ENCODE results near the gene LRRC8C.

The LRRC8C gene

GRCh38 chr1:89667691-89668090 lies 34.8 kb downstream of the LRRC8C start:
- Histone ChIP-seq H3K27me3 (no peaks in the 10 kb centered on the region), H4K20me1 (peaks cover 55 to 100% (median 93%) of the 10 kb centered on the region in 11 experiments; a peak in 21 of 22 replicates), H3K36me3 (peaks cover 3 to 89% (median 65%) of the 10 kb centered on the region in 11 experiments; a peak in 20 of 22 replicates), H3K9ac (peak overlapping the region in 2 of 11 experiments; percentile 12 to 37; a peak in 1 of 22 replicates), H3K4me2 (peak overlapping the region in 7 of 11 experiments; percentile 61 to 93 (median 79); a peak in 14 of 22 replicates), H3K9me3 (replicated peaks in 1 of 11) (peaks cover 7 to 44% (median 38%) of the 10 kb centered on the region in 11 experiments), H3K27ac (peak overlapping the region in 9 of 11 experiments; percentile 5 to 93 (median 44); a peak in 13 of 22 replicates), H3K4me3 (no peak overlapping the region), H3K4me1 (peaks cover 34 to 83% (median 72%) of the 10 kb centered on the region in 10 experiments)
- no peak for TF ChIP-seq Cebpa-rat (IDR thresholded peaks at IDR 0.05)

- H4K20me1 ChIP-seq = peaks cover 55 to 100% (median 89%) of the 10 kb centered on the region in 11 experiments; a peak in 21 of 22 replicates
- H3K27ac ChIP-seq = peak overlapping the region; percentile 40 to 93 (median 67); a peak in 19 of 22 replicates
- no peak overlapping the region for H3K4me3 ChIP-seq
- peaks cover 3 to 89% (median 68%) of the 10 kb centered on the region in 11 experiments; a peak in 19 of 22 replicates for H3K36me3 ChIP-seq
- peak overlapping the region; percentile 44 to 93 (median 70) for H3K4me2 ChIP-seq
- H3K4me1 ChIP-seq = peaks cover 42 to 94% (median 80%) of the 10 kb centered on the region in 10 experiments
- H3K9ac ChIP-seq = peak overlapping the region in 5 of 11 experiments; percentile 37 to 76 (median 49); a peak in 7 of 22 replicates
- peaks cover 5 to 44% (median 31%) of the 10 kb centered on the region in 11 experiments; a peak in 20 of 22 replicates for H3K9me3 ChIP-seq (replicated peaks in 1 of 11)
- H3K27me3 ChIP-seq = no peaks in the 10 kb centered on the region
- TF ChIP-seq Cebpa-rat (IDR thresholded peaks at IDR 0.05) = no peak
Measured at GRCh38 chr1:89668961-89669360, 36.0 kb downstream of the LRRC8C start.

- H3K27ac ChIP-seq = peak overlapping the region; percentile 40 to 93 (median 67); a peak in 20 of 22 replicates
- TF ChIP-seq Cebpa-rat (IDR thresholded peaks at IDR 0.05) = 0 out of 22 replicates have a peak, but pooled peaks of 1 of the 11 experiments have one; percentile 48
- peak overlapping the region; percentile 44 to 93 (median 70) for H3K4me2 ChIP-seq
- no peaks in the 10 kb centered on the region for H3K27me3 ChIP-seq
- peaks cover 3 to 89% (median 70%) of the 10 kb centered on the region in 11 experiments; a peak in 19 of 22 replicates for H3K36me3 ChIP-seq
- no peak overlapping the region; a peak in 1 of 20 replicates for H3K4me3 ChIP-seq
- H3K4me1 ChIP-seq = peaks cover 42 to 96% (median 80%) of the 10 kb centered on the region in 10 experiments
- H3K9ac ChIP-seq = peak overlapping the region in 9 of 11 experiments; percentile 14 to 76 (median 45); a peak in 14 of 22 replicates
- H3K9me3 ChIP-seq (replicated peaks in 1 of 11) = peaks cover under 1 to 44% (median 31%) of the 10 kb centered on the region in 11 experiments; a peak in 19 of 22 replicates
- peaks cover 53 to 100% (median 88%) of the 10 kb centered on the region in 11 experiments; a peak in 21 of 22 replicates for H4K20me1 ChIP-seq
Measured at GRCh38 chr1:89669441-89669840, 36.5 kb downstream of the LRRC8C start.

GRCh38 chr1:89670163-89670562 lies 37.2 kb downstream of the LRRC8C start:
- peaks cover 42 to 95% (median 80%) of the 10 kb centered on the region in 10 experiments for H3K4me1 ChIP-seq
- peak overlapping the region; percentile 48 to 93 (median 67); a peak in 21 of 22 replicates for H3K27ac ChIP-seq
- peak overlapping the region in 8 of 11 experiments; percentile 14 to 76 (median 47); a peak in 12 of 22 replicates for H3K9ac ChIP-seq
- H3K9me3 ChIP-seq (replicated peaks in 1 of 11) = peaks cover 0 to 49% (median 36%) of the 10 kb centered on the region in 11 experiments; a peak in 14 of 22 replicates
- H3K27me3 ChIP-seq = no peaks in the 10 kb centered on the region
- peaks cover 3 to 89% (median 75%) of the 10 kb centered on the region in 11 experiments; a peak in 19 of 22 replicates for H3K36me3 ChIP-seq
- H4K20me1 ChIP-seq = peaks cover 53 to 100% (median 86%) of the 10 kb centered on the region in 11 experiments; a peak in 21 of 22 replicates
- peak overlapping the region in 3 of 10 experiments; percentile 11 to 21 (median 18); a peak in 2 of 20 replicates for H3K4me3 ChIP-seq
- TF ChIP-seq Cebpa-rat (IDR thresholded peaks at IDR 0.05) = no peak
- peak overlapping the region; percentile 10 to 93 (median 70); a peak in 19 of 22 replicates for H3K4me2 ChIP-seq

- TF ChIP-seq Cebpa-rat (IDR thresholded peaks at IDR 0.05) = no peak
- H4K20me1 ChIP-seq = peaks cover 49 to 100% (median 86%) of the 10 kb centered on the region in 11 experiments; a peak in 21 of 22 replicates
- peak overlapping the region in 3 of 11 experiments; percentile 68 to 76 (median 71); a peak in 5 of 22 replicates for H3K9ac ChIP-seq
- peak overlapping the region; percentile 48 to 93 (median 67); a peak in 21 of 22 replicates for H3K27ac ChIP-seq
- peak overlapping the region in 6 of 10 experiments; percentile 0 to 35 (median 16); a peak in 4 of 20 replicates for H3K4me3 ChIP-seq
- H3K4me1 ChIP-seq = peaks cover 42 to 93% (median 78%) of the 10 kb centered on the region in 10 experiments
- peak overlapping the region; percentile 44 to 93 (median 74); a peak in 21 of 22 replicates for H3K4me2 ChIP-seq
- peaks cover 0 to 51% (median 42%) of the 10 kb centered on the region in 11 experiments; a peak in 14 of 22 replicates for H3K9me3 ChIP-seq (replicated peaks in 1 of 11)
- H3K27me3 ChIP-seq = no peaks in the 10 kb centered on the region
- H3K36me3 ChIP-seq = peaks cover 3 to 89% (median 77%) of the 10 kb centered on the region in 11 experiments; a peak in 19 of 22 replicates
Measured at GRCh38 chr1:89670711-89671110, 37.8 kb downstream of the LRRC8C start.

- Histone ChIP-seq H3K36me3 (peaks cover 3 to 89% (median 77%) of the 10 kb centered on the region in 11 experiments; a peak in 19 of 22 replicates), H3K4me2 (peak overlapping the region in 8 of 11 experiments; percentile 67 to 93 (median 78); a peak in 14 of 22 replicates), H3K9me3 (replicated peaks in 1 of 11) (peaks cover 0 to 61% (median 51%) of the 10 kb centered on the region in 11 experiments; a peak in 15 of 22 replicates), H3K4me3 (no peak overlapping the region), H3K9ac (no peak overlapping the region; a peak in 1 of 22 replicates), H3K27me3 (no peaks in the 10 kb centered on the region), H3K4me1 (peaks cover 40 to 84% (median 66%) of the 10 kb centered on the region in 10 experiments), H3K27ac (peak overlapping the region in 7 of 11 experiments; percentile 51 to 93 (median 71); a peak in 10 of 22 replicates), H4K20me1 (peaks cover 37 to 100% (median 82%) of the 10 kb centered on the region in 11 experiments; a peak in 21 of 22 replicates)
- TF ChIP-seq Cebpa-rat (IDR thresholded peaks at IDR 0.05) = no peak
Measured at GRCh38 chr1:89671775-89672488, 39.0 kb downstream of the LRRC8C start.

- peaks cover 30 to 100% (median 79%) of the 10 kb centered on the region in 11 experiments; a peak in 21 of 22 replicates for H4K20me1 ChIP-seq
- peak overlapping the region in 2 of 11 experiments; percentile 91 to 93; a peak in 3 of 22 replicates for H3K27ac ChIP-seq
- H3K4me2 ChIP-seq = peak overlapping the region in 7 of 11 experiments; percentile 7 to 93 (median 79); a peak in 6 of 22 replicates
- H3K9ac ChIP-seq = no peak overlapping the region
- H3K27me3 ChIP-seq = no peaks in the 10 kb centered on the region
- H3K4me1 ChIP-seq = peaks cover 34 to 81% (median 58%) of the 10 kb centered on the region in 10 experiments
- H3K4me3 ChIP-seq = no peak overlapping the region
- no peak for TF ChIP-seq Cebpa-rat (IDR thresholded peaks at IDR 0.05)
- peaks cover 3 to 89% (median 77%) of the 10 kb centered on the region in 11 experiments; a peak in 19 of 22 replicates for H3K36me3 ChIP-seq
- peaks cover 0 to 68% (median 58%) of the 10 kb centered on the region in 11 experiments; a peak in 16 of 22 replicates for H3K9me3 ChIP-seq (replicated peaks in 1 of 11)
Measured at GRCh38 chr1:89672489-89673183, 39.7 kb downstream of the LRRC8C start.

Data from BLaER1 treated with 17β-estradiol and CSF1 and Interleukin-3, amounts not matched to agents 10 nM and 100 nM (cell line).